GM04504 (cell line): ENCODE measurements around the gene FOXP4.
A peak's percentile ranks its signal among the peaks of the same experiment; 100 is the strongest.

ENCODE experiments used
- DNase-seq: peaks from one replicate; pipeline ENCODE4 v3.0.0-alpha.2; 2012; ENCODE audit warnings: low read depth

The FOXP4 gene

GRCh38 chr6:41563060-41563776 lies 17.0 kb downstream of the FOXP4 start:
- DNase-seq: no peak

- DNase-seq: no peak
Measured at GRCh38 chr6:41564448-41565142, 18.4 kb downstream of the FOXP4 start.

- DNase-seq: no peak
Measured at GRCh38 chr6:41565701-41566100, 19.5 kb downstream of the FOXP4 start.

DNA sequence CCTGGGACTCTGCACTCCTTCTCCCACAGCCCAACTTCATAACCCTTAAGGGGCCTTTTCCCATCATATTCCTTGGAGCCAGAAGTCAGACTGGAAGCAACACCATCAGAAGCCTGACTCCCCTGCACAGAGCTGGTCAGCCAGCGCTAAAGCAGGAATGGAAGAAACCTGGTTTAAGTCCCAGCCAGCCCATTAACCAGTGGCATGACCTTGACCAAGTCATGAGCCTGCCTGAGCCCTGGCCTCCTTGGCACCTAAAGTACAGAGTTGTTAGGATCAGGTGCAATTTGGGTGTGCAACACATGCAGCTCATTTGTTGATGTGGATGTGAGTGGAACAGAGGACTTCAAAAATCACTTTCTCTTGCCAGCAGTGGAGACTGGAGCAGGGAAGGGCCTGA lies 20.8 kb downstream of the FOXP4 start:
- DNase-seq: no peak

- no peak for DNase-seq
Measured at GRCh38 chr6:41567684-41568083, 21.5 kb downstream of the FOXP4 start.

GRCh38 chr6:41568202-41568584 lies 22.0 kb downstream of the FOXP4 start:
- no peak for DNase-seq

- DNase-seq: no peak
Measured at GRCh38 chr6:41568585-41569384, 22.6 kb downstream of the FOXP4 start.

- no peak for DNase-seq
Measured at GRCh38 chr6:41570259-41570615, 24.1 kb downstream of the FOXP4 start.

DNA sequence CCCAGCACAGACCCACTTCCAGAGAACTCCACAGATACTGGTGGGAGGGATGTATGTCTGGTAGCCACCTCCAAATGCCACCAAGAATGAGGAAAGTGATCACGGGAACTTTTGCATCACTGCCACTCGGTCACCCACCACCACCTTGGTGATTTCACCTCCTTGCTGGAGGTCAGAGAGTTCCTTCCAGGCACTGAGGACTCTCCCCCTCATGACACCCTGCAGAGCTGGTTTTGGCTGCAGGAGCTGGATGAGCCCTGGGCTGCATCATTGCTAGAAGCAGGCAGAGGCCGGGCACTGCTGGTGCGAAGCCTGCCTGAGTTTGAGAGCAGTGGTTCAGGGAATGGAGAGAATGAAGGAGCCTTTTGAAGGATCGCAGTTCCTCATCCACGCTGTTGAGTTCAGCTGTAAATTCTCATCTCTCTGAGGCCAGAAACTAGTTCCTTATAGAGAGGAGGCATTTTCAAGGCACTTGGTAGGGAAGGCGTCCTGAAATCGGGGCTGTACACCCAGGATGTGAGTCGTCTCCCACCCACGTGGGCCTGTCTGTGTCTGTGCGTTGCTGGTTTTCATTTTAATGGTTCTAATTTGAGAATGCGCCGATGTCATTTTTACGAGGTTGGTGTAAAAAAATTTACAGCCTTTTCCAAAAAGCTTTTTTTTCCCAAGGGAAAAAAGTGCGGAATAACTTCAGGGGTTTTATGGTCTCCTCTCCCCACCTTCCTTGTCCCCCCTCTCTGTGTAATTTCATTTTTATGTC lies 25.0 kb downstream of the FOXP4 start:
- DNase-seq: no peak

- no peak for DNase-seq
Measured at GRCh38 chr6:41572613-41573012, 26.4 kb downstream of the FOXP4 start.

GRCh38 chr6:41573276-41573675 lies 27.1 kb downstream of the FOXP4 start:
- no peak for DNase-seq

GRCh38 chr6:41573985-41574384 lies 27.8 kb downstream of the FOXP4 start:
- DNase-seq: no peak

GRCh38 chr6:41575598-41575997 lies 29.4 kb downstream of the FOXP4 start:
- DNase-seq: no peak

DNA sequence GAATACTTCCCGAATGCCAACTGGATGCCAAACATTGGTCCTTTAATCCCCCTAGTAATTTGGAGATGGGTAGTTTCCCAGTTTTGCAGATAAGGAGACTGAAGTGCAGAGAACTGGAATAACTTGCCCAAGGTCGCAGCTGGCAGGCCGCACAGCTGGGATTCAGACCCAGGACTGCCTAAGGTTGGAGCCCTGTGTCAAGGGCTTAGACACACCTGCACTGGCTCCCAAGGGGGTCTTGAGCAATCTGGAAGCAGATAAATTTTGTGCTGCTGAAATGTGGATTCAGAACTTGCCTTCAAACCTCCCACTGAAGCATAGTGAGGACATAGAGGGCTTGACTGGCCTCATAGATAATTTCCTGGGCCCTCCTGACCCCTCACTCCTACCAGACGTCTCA lies 30.5 kb downstream of the FOXP4 start:
- DNase-seq: no peak

- DNase-seq: no peak
Measured at GRCh38 chr6:41577356-41578216, 31.4 kb downstream of the FOXP4 start.

DNA sequence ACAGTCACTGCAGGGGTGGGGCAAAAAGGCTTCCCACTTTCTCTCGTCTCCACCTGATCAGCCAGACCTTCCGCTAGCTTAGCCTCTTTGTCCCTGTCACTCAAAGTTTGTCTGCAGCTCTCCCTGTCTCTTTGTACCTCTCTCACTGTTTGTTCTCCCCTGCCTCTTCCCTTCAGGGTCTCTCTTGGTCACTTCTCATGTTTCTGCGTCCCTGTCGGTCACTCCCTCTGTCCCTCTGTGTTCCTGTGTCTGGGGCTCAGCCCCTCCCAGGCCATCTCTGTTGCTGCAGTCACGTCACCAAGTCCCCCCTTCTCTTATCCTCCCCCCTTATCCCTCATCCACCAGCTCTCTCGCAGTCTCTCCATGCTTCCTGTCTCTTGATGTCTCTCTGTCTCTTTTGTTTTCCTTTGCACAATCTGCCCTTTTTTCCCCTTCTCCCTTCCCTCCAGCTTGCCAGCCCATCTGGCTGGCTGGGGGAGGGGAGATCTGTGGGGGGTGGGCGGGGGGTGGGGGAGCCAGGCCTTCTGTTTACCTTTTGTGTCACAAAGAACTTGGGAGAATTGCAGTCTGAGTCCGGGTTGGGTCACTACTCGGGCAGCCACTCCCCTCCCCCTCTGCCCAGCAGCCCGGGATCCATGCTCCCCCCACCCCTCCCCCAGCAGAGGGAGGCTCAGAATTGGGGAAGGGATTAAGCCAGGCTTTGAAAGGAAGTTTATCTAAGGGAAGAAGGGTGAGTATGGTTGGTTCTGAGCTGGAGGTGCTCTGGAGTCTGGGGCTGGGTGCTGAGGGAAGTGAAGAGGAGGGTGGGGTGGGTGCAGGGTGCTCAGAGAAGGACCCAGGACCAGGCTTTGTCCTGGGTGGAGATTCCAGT lies 32.3 kb downstream of the FOXP4 start:
- no peak for DNase-seq

- no peak for DNase-seq
Measured at GRCh38 chr6:41579088-41579610, 33.0 kb downstream of the FOXP4 start.

- DNase-seq: no peak
Measured at GRCh38 chr6:41580690-41581089, 34.5 kb downstream of the FOXP4 start.

DNA sequence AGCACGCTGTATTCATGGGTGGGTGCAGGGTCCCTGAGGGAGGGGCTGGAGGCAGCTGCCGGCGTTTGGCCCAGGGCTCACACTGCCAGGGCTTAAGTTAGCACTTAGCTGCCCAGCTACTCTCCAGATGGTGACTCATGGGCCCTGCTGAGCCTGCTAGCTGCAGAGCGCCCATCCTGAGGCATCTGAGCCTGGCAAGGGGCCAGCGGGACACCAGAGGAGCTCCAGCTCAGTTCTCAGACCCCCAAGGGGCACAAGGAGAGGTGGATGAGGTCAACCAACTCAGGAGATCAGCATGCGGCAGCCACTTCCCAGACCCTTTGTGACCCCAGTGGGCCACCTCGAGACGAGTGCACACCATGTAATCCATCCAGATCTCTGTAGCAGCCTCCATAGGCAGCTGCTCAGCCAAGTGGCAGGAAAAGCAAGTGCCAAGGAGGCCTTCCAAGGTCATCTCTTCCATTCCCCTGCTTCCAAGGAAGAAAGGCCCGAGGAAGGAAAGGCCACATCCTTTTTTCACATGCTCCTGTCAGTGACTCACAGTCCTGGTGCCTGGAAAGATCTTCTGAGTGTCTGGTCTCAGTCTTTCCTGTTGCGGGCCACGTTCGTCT lies 35.3 kb downstream of the FOXP4 start:
- DNase-seq: peak; percentile 57

DNA sequence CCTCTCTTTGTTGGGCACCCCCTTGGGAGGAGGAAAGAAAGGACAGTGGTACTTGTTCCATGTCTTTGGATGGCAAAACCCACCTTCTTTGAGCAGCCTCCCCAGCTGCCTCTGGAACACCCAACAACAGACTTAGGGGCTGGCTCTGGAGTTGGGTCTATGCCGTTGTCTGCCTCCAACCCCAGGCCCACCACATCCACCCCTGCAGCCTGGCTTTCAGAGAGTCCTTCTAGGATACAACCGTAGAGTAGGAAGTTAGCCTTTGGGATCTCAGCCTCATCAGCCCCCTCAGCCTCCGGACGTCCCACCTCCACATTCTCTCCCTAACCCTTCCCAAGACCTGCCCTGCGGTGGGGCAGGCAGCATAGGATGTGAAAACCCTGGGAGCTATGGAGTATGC lies 36.4 kb downstream of the FOXP4 start:
- DNase-seq: no peak
